ENCODE measurements around the gene CCDC148. TPM values are rescaled to one million over a fixed set of nuclear protein-coding genes. Genes with fewer than 3 reads are reported as not detected.

CCDC148 gene
- total RNA-seq, 1 donor from 2014 or later = 0.36 TPM

DNA sequence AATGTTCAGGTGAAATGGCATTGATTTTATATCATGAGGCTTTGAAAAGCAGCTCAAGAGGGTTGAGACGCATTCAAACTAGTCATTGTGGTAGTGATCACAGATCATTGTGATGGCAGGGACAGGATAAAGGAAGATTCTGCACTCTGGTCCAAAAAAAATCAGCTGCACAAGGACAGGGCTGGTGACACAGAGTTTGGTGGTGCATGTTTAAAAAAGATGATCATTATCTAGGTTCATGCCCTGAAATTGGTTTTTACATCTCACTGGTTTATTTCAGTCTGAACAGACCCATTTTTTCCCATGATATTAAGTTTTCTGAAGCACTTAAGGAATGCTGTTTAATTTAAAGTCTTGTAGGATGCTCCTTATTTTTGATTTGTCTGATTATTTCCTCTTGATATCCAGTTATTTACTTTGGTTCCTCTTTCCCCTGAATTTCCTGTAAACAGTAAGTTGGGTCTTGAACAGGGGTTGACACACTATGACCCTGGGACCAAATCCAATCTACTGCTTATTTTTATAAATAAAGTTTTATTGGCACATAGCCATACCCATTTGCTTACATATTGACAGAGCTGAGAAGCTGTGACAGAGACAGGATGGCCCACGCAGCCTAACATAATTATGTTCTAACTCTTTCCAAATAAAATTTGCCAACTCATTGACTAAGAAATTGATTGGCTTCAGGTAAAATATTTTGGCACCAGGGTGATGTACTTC, 256.5 kb downstream of the CCDC148 start:
- H3K27ac Mint-ChIP-seq = no peak overlapping the region
- intact Hi-C loops (cut with micrococcal nuclease) = loop anchor here (10.0 kb wide), 1 partner anchor 715 kb away; no protein-coding TSS in a partner anchor

DNA sequence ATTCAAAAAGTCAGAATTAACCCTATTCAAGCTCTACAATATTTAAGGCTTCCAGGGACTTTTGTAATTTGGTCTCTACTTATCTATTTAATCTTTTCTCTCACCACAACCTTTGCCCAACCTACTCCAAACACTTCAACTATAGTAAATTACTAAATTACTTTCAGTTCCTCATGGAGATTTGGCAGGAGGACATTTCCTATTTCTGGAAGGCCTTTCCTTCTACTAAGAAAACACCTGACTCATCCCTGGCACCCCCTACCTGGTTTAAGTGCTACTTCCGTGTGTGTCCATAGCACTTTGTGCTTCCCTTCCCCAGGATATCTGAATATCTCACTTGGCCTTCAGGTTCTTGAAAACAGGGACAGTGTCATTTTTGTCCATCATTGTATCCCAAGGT, 258.6 kb downstream of the CCDC148 start:
- H3K27ac Mint-ChIP-seq = no peak overlapping the region
- H3K9me3 Mint-ChIP-seq = no peaks in the 10 kb centered on the region
- no peak overlapping the region for H3K4me3 Mint-ChIP-seq
- intact Hi-C loops (cut with micrococcal nuclease) = loop anchor here (10.0 kb wide), 1 partner anchor 713 kb away; no protein-coding TSS in a partner anchor
- H3K36me3 Mint-ChIP-seq (ENCODE audit: low read depth) = no peaks in the 10 kb centered on the region
- H3K4me1 Mint-ChIP-seq (ENCODE audit: low read depth) = no peaks in the 10 kb centered on the region
- DNase-seq (ENCODE audit: low spot score) = no peak
- peaks cover 30% of the 10 kb centered on the region for H3K27me3 Mint-ChIP-seq (ENCODE audit: insufficient read depth)

More for the DNA sequence above, 256.5 kb downstream of the CCDC148 start:
- no peaks in the 10 kb centered on the region for H3K9me3 Mint-ChIP-seq
- H3K36me3 Mint-ChIP-seq (ENCODE audit: low read depth) = no peaks in the 10 kb centered on the region
- no peak overlapping the region for H3K4me3 Mint-ChIP-seq
- H3K27me3 Mint-ChIP-seq (ENCODE audit: insufficient read depth) = peaks cover 30% of the 10 kb centered on the region
- H3K4me1 Mint-ChIP-seq (ENCODE audit: low read depth) = no peaks in the 10 kb centered on the region
- DNase-seq (ENCODE audit: low spot score) = no peak

DNA sequence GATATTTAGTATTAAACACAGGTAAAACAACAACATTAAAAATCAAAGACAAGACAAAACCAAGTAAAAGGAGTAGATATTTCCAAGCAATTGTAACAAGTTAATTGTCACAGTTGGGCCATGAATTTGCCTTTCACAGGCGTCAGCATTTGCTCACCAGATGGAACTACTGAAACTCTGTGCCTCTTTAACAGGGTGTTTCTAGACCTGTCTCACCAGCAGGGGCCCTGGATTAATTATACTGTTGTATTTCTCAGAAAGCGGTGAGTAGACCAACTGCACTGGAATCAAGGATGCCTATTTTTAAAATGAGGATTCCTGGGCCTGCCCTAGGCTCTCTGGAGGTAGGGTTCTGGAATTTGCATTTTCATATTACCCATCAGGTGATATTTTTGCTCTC, 262.3 kb downstream of the CCDC148 start:
- Mint-ChIP-seq H3K27ac (no peak overlapping the region), H3K36me3 (ENCODE audit: low read depth) (no peaks in the 10 kb centered on the region), H3K4me1 (ENCODE audit: low read depth) (peaks cover 28% of the 10 kb centered on the region), H3K9me3 (no peaks in the 10 kb centered on the region), H3K27me3 (ENCODE audit: insufficient read depth) (peaks cover 34% of the 10 kb centered on the region), H3K4me3 (no peak overlapping the region)
- no peak for DNase-seq (ENCODE audit: low spot score)
- intact Hi-C loops (cut with micrococcal nuclease) = loop anchor here (5.0 to 10.0 kb wide), 2 partner anchors 182 to 709 kb away; no protein-coding TSS in a partner anchor

DNA sequence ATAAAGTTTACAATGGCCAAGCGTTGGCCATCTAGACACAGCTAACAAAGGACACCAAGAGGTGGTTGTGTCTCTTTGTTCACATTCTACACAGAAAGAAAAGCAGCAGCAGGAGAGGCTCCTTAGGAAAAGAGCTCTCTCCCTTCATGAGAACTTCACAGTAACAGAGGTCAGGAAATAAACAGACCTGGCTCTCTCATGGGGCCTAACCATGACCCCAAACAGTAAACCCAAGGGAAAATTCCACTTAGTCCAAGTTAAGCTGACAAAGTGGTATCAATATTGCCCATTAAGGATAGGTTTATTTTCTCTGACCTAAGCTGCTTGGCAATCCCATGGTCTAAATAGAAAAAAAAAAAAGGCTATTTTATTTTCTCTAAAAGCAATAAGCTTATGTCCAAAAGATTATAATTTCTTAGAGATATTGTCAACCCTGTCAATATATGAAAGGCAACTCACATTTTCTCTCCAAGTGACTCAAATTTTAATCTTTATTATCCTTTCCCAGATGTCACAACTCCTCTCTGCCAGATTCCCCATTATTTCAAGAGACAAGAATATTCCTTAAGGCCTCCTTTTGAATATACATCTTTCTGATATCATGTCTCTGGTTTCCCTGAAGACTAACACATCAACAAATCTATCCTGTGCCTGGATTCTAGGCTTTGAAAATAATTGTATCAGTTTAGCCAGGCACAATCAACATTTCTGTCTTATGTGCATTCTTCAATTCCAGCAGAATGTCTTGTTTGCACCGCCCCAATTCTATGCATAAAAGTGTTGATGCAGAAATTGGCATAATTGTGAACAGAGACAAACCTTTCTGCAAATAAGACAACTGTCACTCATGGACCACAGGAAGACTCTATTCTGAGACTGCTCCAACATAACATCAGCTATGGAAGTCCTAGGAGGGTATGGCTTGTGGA, 263.8 kb downstream of the CCDC148 start:
- Mint-ChIP-seq H3K4me1 (ENCODE audit: low read depth) (peaks cover 28% of the 10 kb centered on the region), H3K9me3 (no peaks in the 10 kb centered on the region), H3K27me3 (ENCODE audit: insufficient read depth) (peaks cover 31% of the 10 kb centered on the region), H3K4me3 (no peak overlapping the region), H3K36me3 (ENCODE audit: low read depth) (no peaks in the 10 kb centered on the region), H3K27ac (no peak overlapping the region)
- DNase-seq (ENCODE audit: low spot score) = no peak
- intact Hi-C loops (cut with micrococcal nuclease) = loop anchor here (5.0 to 10.0 kb wide), 2 partner anchors 180 to 708 kb away; no protein-coding TSS in a partner anchor

DNA sequence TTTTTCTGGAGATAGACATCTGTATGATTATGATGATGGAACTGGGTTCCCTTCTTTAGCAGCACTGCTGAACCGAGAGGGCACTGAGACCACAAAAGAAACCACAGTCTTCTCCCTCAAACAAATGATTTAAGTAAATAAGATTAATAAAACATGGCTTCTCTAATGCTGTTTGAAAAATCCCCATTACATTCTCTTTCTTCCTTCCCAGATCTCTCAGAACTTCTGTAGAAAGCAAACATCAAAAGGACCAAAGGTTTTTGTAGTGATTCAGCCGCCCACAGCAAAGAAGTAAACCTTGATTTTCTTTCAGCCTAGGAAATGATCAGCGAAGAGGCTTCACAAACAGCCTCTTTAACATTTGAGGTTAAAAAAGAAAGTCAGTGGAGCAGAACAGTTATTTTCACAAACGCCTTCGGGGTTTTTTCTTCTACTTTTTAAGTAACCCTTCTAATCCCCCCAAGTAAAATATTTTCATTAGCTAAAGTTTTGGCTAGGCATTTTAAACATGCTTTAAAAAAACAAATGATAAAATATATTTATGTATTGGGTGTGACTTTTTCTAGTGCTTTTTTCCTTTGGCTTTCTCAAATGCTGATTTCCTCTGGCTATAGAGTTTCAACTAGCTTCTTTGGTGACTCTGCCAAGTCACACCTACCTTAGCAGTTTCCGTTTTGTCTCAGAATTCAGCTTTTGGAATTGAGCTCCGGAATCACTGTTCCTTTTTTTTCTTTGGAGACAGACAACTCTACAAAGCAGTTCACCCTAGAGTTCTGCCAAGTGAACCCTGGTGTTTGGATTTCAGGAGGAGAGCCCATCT, 265.3 kb downstream of the CCDC148 start:
- Mint-ChIP-seq H3K4me1 (ENCODE audit: low read depth) (peaks cover 28% of the 10 kb centered on the region), H3K4me3 (peak overlapping the region; percentile 50), H3K36me3 (ENCODE audit: low read depth) (no peaks in the 10 kb centered on the region), H3K27me3 (ENCODE audit: insufficient read depth) (peaks cover 24% of the 10 kb centered on the region), H3K9me3 (no peaks in the 10 kb centered on the region), H3K27ac (peak overlapping the region; percentile 40)
- DNase-seq (ENCODE audit: low spot score) = peak; percentile 6
- intact Hi-C loops (cut with micrococcal nuclease) = loop anchor here (1.0 to 10.0 kb wide), 5 partner anchors 179 to 706 kb away; partner anchors contain the start of genes CCDC148 and PKP4

DNA sequence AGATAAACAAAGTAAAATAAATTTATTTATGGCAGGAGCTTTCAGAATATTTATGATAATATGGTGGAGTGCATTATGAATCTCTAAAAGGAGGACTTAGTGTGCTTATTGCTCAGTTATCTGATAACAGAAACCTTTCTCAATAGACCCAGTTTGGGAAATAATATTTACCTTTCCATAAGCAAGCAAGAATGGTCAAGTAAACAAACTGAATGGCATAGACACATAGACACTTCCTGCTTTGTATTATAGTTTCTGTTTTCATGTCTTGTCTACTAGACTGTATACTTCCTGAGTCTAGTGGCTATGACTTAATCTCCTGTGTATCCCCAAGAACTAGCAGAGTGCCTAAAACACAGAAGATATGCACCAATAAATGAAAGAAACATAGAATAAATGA, 267.0 kb downstream of the CCDC148 start:
- peaks cover 28% of the 10 kb centered on the region for H3K4me1 Mint-ChIP-seq (ENCODE audit: low read depth)
- no peaks in the 10 kb centered on the region for H3K9me3 Mint-ChIP-seq
- peaks cover 18% of the 10 kb centered on the region for H3K27me3 Mint-ChIP-seq (ENCODE audit: insufficient read depth)
- H3K36me3 Mint-ChIP-seq (ENCODE audit: low read depth) = no peaks in the 10 kb centered on the region
- intact Hi-C loops (cut with micrococcal nuclease) = no loop called here
- no peak for DNase-seq (ENCODE audit: low spot score)
- no peak overlapping the region for H3K27ac Mint-ChIP-seq
- H3K4me3 Mint-ChIP-seq = no peak overlapping the region

DNA sequence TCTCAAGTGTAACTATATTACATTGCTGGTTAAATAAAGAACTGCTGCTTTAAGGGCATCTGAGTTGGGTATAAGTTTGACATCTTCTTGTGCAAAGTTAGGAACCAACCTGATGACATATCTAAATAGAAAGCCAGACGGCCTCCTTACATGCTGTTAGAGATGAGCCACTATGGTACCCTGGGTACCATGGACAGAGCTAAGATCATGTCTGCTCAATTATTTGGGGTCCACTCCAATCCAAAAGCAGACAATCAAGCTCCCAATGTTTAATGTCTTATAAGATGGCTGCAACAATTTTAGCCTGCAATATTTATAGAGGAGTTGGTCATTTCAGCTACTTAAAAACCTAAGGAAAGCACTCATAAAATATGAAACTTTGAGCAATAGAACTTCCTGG, 268.6 kb downstream of the CCDC148 start:
- Mint-ChIP-seq H3K9me3 (no peaks in the 10 kb centered on the region), H3K4me1 (ENCODE audit: low read depth) (peaks cover 28% of the 10 kb centered on the region), H3K27me3 (ENCODE audit: insufficient read depth) (peaks cover 20% of the 10 kb centered on the region), H3K36me3 (ENCODE audit: low read depth) (no peaks in the 10 kb centered on the region), H3K4me3 (no peak overlapping the region), H3K27ac (no peak overlapping the region)
- DNase-seq (ENCODE audit: low spot score) = no peak
- intact Hi-C loops (cut with micrococcal nuclease) = no loop called here

DNA sequence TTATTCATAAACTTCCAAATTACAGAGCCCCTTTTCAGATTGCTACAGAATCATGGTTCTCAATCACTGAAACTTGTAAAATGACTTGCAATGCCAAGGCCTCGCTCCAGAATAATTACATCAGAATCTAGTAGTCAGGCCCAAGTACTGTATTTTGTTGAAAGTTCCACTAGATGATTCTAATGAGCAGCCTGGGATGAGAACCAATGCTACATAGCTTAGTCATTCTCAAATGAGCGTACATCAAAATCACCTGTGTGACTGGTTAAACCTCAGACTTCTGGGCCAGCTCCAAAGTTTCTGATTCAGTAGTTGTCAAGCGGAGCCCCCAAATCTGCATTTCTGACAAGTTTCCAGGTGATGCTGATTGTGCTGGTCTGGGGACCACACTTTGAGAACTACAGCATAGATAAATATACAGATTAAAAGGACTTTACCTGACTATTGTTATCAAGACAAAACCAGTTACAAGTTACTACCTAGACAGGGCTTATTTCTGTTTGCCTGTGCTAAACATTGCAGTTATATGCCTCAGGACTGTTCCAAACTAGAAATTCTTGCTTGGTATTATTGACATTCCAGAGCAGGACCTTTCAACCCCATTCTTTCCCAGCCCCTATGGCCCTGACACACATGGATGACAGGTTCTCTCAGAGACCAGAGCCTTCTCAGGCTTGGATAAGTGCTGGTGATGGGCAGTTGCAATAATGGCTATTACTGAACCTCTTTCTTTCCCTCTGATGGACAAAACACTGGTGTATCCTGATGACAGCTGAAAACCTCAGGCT, 271.8 kb downstream of the CCDC148 start:
- Mint-ChIP-seq H3K4me1 (ENCODE audit: low read depth) (peaks cover 5% of the 10 kb centered on the region), H3K9me3 (no peaks in the 10 kb centered on the region), H3K27me3 (ENCODE audit: insufficient read depth) (peaks cover 37% of the 10 kb centered on the region), H3K27ac (no peak overlapping the region), H3K4me3 (no peak overlapping the region), H3K36me3 (ENCODE audit: low read depth) (no peaks in the 10 kb centered on the region)
- intact Hi-C loops (cut with micrococcal nuclease) = no loop called here
- no peak for DNase-seq (ENCODE audit: low spot score)

DNA sequence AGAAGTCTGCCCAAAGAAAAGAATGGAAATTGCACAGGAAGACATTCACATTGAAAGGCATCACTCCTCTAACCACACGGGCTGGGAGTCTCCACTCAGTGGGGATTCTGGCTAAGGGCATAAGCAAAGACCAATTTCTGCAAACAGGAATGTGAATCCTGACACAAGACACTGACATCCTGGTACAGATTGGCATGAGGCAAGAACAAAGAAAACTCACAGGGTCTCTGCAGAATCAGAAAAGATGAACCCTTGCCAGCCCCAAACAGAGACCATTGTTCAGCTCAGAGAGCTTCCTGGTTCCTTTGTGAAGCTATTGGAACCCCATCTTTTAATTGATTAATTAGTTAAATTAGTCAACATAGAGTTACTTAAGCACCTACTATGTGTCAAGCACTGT, 272.6 kb downstream of the CCDC148 start:
- Mint-ChIP-seq H3K36me3 (ENCODE audit: low read depth) (no peaks in the 10 kb centered on the region), H3K27ac (no peak overlapping the region), H3K4me1 (ENCODE audit: low read depth) (no peaks in the 10 kb centered on the region), H3K27me3 (ENCODE audit: insufficient read depth) (peaks cover 35% of the 10 kb centered on the region), H3K4me3 (no peak overlapping the region), H3K9me3 (no peaks in the 10 kb centered on the region)
- no peak for DNase-seq (ENCODE audit: low spot score)
- intact Hi-C loops (cut with micrococcal nuclease) = no loop called here

DNA sequence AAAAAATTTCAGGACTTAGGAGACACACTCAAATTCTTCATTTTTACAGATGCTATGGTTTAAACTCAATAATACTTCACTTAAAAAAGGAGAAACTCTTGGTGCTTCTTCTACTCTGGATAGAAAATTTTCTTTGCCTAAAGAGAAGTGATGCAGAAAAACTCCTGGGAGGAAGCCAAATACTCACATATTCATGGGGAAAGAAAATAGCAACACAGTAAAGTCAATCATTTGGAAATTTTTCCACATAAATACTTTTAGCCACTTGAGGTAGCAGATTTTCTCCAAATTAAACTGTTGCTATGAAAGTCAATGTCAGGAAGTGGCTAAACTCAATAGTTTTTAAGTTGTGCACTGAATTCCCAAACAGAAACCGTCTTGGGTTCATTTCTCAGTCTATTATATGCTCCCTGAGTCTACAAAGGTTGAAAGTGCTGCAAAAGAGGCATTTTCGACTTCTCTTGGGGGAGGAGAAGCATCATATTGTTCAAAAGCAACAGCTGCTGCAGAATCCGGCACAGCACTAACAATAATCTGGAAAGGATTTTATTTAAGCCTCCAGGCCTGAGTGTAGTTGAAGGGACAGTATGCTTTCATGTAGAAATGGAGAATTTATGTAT, 273.8 kb downstream of the CCDC148 start:
- no peak overlapping the region for H3K27ac Mint-ChIP-seq
- no peak for DNase-seq (ENCODE audit: low spot score)
- no peak overlapping the region for H3K4me3 Mint-ChIP-seq
- H3K36me3 Mint-ChIP-seq (ENCODE audit: low read depth) = no peaks in the 10 kb centered on the region
- peaks cover 42% of the 10 kb centered on the region for H3K27me3 Mint-ChIP-seq (ENCODE audit: insufficient read depth)
- H3K4me1 Mint-ChIP-seq (ENCODE audit: low read depth) = no peaks in the 10 kb centered on the region
- intact Hi-C loops (cut with micrococcal nuclease) = no loop called here
- H3K9me3 Mint-ChIP-seq = no peaks in the 10 kb centered on the region

DNA sequence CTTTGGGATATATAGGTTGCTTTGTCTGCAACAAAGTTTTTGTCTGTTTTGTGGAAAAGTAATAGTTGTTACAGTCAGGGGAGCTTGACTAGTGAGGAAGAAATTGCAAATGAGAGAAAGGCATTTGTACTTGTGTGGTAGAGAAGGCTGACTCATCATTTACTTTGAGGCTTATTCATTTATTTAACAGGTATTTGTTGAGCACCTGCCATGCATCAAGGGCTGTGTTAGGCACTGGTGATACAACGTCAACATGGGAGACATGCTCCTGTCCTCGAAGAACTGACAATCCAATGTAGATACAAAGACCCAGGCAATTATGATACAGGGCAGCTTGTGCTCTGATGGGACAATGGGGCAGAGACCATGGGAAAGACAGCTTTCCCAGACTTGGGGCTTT, 275.4 kb downstream of the CCDC148 start:
- Mint-ChIP-seq H3K4me3 (no peak overlapping the region), H3K36me3 (ENCODE audit: low read depth) (no peaks in the 10 kb centered on the region), H3K27me3 (ENCODE audit: insufficient read depth) (peaks cover 43% of the 10 kb centered on the region), H3K4me1 (ENCODE audit: low read depth) (no peaks in the 10 kb centered on the region), H3K9me3 (no peaks in the 10 kb centered on the region), H3K27ac (no peak overlapping the region)
- no peak for DNase-seq (ENCODE audit: low spot score)
- intact Hi-C loops (cut with micrococcal nuclease) = no loop called here

All from activated T-helper 1 cell treated with anti-CD3 and anti-CD28 coated beads, Interleukin-12 subunit alpha, Interleukin-12 subunit beta, Interleukin-2, Interleukin-4 antibody, amounts not matched to agents 30 ng/mL and 10 ng/mL and 1 ng/mL, durations not matched to agents 14 hours and 24 hours and 36 hours (primary cell).